ENCODE measurements around the gene IGF1R. TPM values are rescaled to one million over a fixed set of nuclear protein-coding genes. Genes with fewer than 3 reads are reported as not detected.
A peak's percentile ranks its signal among the peaks of the same experiment; 100 is the strongest.

IGF1R gene
- total RNA-seq, 1 donor from 2014 or later = 53.7 TPM

DNA sequence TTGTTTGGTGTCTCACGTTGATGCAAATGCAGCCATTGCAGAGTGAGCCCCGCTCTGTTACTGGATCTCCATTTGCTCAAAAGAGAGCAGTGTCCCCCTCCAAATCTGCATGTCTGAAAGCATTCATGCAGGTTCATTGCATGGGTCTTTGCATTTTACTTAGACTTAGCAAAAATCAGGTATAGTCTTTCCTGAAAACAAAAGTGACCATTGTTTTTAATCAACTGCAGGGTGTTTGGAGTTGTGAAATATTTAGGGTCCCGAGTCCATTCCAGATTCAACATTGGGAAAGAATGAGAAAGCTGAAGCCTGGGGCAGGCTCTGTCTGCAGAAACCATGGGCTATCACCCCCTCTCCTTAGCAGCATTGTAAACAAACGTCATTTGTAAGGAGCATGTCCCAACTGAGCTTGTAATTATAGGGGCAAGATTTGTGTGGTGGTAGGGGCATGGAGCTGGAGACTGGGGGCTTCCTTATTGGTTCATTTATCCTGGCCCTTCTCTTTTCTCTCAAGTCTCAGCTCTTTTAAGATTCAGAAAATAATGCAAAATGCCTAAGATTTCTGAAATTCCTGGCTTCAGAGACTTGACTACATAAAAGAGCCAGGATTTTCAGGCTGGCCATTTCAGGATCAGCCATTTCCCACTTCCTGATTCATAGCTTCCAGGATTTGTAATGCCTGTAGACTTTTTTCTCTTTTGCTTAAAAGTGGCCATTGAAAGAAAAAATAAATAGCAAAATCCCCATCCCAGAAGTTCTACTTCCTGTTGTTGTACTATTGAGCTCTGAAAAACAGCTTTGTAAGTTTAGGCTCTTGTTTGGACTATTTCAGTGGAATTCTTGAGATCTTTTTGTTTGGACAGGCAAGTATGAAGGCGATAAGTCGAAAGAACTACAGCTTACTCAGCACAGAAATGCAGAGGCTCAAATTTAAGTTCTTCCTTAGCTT lies 23.0 kb downstream of the IGF1R start:
- peak; percentile 80 for DNase-seq (ENCODE audit: low spot score)

DNA sequence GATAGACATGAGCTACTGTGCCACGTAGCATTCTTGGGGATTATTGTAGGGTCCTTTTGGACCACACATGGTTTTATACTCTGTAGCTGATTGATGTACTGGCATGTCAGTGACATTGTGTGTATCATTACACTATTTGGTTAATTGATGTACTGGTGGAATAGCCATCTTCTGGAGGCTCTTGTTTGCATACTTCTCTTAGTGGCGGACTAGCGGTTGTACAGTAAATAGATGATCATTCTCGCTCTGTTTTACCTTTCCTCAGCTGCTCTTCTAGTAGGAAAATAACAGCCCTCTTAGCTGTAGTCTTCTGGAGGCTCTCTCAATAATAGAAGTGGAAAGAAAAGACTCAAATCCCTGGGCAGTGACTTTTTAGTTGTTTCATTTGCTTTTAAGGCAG lies 24.8 kb downstream of the IGF1R start:
- DNase-seq (ENCODE audit: low spot score) = no peak

DNA sequence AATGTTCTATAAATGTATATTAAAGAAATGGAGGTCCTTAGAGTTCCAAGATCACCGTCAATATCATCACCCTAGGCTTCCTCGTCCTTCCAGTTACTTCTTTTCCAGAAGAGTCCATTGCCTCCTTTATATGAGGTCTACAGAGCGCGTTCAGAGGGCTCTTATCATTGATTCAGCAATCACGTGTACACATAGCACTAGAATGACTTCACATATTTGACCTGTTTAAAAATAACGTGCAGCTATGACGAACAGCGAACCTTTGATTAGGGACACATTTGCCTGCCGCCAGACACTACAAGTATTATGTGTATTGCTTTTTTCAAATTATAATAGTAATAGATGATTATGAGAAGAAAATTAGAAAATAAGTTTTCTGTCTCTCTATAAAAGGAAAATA lies 26.0 kb downstream of the IGF1R start:
- no peak for DNase-seq (ENCODE audit: low spot score)

DNA sequence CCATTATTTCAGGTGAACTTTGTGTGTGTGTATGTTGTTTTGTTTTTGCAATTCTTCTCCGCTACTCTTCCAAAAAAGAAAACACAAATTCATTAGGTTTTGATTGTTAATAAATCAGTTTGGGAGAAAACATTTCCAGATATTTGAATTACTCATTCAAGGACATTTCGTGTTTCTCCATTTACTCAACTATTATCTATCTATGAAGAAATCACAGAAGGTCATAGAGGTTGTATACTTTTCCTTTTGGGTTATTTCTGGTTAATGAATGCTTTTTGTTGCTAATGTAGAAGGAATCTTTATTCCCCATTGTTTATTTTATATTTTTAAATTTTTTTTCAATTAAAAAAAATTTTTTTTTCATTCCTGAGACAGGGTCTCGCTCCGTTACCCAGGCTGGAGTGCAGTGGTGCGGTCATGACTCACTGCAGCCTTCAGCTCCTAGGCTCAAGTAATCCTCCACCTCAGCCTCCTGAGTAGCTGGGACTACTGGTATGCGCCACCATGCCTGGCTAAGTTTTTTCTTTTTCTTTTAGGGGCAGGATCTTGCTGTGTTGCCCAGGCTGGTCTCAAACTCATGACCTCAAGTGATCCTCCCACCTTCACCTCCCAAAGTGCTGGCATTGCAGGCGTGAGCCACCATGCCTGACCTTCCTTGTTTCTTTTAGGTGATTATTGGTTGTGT lies 28.4 kb downstream of the IGF1R start:
- no peak for DNase-seq (ENCODE audit: low spot score)

DNA sequence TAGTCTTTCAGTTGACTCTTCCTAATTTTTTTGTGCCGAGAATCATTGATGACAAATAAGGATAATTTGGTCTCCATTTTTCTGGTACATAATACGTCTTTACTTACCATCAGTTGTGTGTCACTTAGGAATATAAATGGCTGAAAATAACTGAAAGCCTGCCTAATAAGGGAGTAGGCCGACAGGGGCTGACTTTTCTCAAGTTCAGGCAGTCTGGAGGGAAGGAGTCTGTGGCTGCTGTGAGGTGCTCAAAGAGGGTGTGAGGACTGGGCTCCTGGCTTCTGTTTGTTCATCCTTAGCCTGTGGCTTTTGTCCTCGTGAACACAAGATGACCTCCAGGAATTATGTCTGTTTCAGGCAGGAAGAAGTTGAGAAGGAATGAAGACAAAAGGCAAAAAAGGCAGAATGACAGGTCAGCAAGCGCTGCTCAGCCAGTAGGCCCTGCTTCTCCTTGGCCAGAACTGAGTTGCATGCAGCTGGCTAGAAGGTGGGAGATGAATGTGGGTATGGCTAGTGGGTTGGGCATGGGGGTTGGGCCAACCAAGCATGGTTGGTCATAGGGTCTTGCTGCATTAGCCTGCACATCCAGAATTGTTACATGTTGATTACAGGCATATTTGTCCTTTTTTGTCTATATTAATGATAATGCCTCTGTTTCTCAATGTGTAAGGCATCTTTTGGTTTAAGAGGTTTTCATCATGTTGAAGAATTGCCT lies 29.2 kb downstream of the IGF1R start:
- no peak for DNase-seq (ENCODE audit: low spot score)

DNA sequence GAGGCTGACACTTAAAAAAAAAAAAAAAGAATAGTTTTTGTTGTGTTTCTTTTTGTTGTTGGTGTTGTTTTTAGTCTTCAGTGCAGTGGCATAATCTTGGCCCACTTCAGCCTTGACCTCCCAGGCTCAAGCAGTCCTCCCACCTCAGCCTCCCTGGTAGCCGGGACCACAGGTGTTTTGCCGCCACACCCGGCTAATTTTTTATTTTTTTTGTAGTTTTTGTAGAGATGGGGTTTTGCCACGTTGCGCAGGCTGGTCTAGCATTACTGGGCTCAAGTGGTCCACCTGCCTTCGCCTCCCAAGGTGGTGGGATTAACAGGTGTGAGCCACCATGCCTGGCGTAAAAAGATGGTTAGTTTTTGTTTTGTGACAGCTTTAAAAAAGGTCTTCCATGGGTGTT lies 30.1 kb downstream of the IGF1R start:
- no peak for DNase-seq (ENCODE audit: low spot score)

DNA sequence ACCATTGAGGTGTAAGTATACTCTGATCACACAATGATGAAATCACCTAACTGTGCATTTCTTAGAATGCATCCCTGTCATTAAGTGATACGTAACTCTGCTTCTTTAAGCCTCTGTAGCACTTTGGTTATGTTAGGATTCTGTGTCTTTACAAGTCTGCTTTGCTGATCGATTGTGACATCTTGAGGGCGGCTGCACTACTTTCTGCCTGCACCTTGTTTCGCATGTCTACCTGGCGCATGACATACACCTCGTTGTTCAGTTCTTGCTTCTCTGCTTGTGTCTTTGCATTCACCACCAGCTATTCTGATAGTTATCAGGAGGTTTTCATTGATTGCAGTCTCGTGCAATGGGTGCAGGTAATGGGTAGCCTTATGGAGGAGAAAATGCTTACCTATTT lies 32.7 kb downstream of the IGF1R start:
- DNase-seq (ENCODE audit: low spot score) = no peak

DNA sequence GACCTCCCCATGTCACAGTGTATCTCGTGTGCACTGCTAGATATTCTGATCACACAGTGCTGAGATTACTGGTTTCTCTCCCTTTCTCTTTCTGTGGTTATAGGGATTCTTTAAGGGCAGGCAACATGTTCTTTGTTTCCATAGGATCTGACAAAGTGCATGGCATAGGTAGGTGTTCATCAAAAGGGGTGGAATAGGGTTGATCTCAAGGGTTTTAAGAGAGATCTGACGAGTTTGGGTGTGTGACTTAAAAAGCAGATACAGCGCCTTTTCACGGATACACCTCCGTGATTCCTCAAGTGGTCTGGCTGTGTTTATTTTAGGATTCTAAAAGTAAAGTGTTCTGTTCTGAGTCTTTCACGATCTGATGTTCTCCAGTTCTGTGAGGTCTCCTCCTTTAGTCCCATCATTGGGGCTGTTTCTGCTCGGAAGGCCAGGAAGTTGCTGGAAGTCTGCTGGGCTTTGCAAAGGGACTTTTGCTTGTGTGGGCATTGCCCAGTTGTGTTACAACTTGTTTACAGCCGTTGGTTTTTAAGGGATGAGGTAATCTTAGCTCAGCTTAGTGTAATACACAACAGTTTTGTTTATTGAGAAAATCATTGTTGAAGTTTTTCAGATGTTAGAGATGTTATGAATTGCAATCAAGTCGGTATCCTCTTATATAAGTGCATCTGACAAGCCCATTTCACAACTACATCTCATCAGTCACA lies 34.8 kb downstream of the IGF1R start:
- DNase-seq (ENCODE audit: low spot score) = peak; percentile 27

DNA sequence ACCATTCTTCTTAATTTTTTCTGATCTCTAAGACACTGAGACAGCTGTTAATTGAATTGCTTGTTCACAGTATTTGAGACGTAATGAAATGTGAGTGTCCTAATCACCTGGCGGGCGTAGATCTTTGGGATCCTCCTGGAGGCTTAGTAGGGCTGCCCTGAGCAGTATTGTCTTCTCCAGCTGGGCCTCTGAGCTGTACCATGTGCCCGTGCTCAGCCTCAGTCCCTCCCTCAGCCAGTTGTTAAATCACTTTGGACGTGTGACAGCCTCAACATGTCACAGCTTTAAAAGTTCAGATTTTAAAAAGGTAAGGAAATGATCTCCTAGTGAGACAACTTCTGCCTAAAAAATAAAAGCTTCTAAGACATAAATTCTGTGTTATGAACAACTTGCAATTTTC lies 35.5 kb downstream of the IGF1R start:
- DNase-seq (ENCODE audit: low spot score) = no peak

DNA sequence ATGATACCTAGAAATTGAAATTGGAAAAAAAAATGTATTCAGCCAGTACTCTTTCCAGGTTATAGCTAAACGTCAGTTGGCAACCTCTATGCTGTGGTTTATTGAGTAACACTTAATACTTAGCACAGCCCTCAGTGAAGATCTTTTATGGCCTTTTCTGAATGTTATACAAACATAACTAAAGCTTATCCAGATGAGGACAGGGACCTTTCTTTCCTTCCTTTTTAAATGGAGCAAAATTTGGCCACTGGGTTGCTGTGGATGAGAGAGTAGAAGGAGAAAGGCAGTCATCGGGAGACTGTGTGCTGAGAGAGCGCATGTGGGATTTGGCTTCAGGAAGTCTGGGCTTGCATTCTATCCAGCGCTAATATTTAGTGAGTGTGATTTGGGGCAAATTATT lies 36.1 kb downstream of the IGF1R start:
- peak; percentile 46 for DNase-seq (ENCODE audit: low spot score)

DNA sequence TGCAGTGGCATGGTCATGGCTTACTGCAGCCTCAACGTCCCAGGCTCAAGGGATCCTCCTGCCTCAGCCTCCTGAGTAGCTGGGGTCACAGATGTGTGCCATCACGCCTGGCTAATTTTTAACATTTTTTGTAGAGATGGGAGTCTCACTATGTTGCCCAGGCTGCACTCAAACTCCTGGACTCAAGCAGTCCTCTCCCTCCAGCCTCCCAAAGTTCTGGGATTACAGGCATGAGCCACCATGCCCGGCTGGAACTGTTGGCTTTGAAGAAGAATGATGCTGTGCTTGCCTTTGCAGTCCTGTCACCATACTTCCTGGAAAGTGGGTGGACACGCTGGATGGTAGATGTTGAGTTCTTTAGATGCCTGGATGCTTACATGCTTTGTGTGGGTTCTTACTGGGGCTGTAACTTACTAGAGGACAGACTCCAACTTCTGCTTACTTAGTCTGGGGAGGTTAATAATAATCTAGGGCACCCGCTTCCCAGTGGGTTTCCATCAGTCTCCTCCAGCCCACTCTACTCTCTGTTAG lies 36.7 kb downstream of the IGF1R start:
- no peak for DNase-seq (ENCODE audit: low spot score)

DNA sequence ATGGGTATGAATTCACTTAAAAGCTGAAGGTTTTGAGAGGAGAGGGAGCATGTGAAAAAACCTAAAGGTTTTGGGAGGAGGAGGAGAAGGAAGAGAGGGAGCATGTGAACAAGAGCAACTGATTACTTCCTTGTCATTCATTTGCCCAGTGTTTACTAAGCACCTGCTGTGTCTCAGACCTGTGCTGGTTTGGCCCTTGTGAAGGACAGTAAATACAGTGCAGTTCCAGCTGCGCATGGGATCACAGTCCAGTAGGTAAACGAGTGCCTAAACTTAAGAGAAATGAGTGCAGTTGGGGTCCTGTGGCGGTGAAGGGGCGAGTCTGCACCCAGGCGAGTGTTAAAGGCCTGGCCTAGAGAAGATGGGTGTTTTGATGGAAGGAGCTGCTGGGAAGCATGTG lies 38.6 kb downstream of the IGF1R start:
- DNase-seq (ENCODE audit: low spot score) = no peak

DNA sequence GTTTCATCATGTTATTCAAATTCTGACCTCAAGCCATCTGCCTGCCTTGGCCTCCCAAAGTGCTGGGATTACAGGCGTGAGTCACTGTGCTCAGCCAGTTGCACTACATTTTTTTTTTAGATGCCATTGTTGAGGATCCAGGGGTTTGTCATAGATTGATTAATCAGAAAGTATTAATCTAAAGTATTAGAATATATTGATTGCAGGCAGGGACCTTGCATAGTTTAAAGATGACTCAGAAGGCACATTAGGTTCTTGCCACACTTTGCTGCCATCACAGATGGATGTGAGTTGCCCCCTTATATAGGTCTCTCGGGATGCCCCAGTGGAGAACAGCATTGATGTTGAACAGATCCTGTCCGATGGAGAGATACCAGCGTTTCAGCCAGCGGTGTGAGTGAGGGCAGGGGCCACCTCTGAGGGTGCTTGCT lies 41.1 kb downstream of the IGF1R start:
- DNase-seq (ENCODE audit: low spot score) = no peak

DNA sequence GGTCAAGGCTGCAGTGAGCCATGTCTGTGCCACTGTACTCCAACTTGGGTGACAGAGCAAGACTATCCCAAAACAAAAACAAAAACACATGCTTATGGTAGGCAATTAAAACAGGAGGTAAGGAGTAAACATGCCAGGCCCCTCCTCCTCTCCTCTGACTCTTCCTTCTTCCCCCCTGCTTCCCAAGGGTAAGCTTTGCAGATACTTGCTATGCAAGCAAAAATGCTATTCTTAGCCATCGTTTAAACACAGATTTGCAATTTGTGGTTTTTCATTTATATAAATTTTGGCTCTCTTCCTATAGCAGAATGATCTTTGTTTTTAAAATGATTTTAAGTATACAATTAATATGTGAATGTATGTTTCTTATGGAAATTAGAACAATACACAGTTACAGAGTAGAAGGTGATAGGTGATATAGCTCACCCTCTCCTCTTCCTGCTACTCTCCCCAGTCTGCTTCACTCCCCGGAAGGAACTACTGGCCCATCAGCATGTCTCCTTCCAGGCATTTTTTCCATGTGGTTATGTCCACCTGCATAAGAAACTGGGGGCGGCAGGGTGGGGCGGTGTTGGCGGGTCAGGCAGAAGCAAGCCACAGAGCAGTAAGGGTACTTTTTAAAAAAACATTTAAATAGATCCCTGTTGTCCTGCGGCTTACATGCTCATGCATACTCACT lies 42.1 kb downstream of the IGF1R start:
- no peak for DNase-seq (ENCODE audit: low spot score)

DNA sequence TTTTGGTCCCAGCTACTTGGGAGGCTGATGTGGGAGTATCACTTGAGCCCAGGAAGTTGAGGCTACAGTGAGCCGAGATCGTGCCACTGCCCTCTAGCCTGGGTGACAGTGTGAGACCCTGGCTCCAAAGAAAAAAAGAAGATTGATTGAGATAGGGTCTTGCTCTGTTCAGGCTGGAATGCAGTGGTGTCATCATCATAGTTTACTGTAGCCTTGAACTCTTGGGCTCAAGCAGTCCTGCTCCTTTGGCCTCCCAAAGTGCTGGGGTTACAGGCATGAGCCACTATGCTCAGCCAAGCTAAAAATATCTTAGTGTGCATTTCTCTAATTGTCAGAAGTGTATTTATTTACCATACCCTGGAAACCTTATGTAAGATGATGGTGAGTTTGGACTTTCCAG lies 43.9 kb downstream of the IGF1R start:
- no peak for DNase-seq (ENCODE audit: low spot score)

DNA sequence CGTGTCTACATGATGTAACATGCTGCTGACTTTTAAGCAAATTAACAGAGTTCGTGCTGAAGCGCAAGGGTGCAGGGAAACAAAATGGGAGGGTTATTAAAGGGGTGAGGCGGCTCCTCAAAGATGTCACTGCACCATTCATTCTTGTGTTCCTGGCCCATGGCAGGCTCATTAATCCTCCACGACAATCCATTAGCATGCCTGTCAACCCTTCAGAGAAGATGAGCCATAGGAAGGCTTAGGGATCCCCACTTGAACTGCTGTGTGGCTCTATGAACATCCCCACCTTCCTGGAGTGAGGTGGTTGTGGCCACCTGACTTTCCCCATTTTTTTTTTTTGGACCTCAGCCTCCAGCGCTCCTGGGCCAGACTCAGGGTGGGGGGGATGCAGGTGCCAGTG lies 45.8 kb downstream of the IGF1R start:
- no peak for DNase-seq (ENCODE audit: low spot score)

DNA sequence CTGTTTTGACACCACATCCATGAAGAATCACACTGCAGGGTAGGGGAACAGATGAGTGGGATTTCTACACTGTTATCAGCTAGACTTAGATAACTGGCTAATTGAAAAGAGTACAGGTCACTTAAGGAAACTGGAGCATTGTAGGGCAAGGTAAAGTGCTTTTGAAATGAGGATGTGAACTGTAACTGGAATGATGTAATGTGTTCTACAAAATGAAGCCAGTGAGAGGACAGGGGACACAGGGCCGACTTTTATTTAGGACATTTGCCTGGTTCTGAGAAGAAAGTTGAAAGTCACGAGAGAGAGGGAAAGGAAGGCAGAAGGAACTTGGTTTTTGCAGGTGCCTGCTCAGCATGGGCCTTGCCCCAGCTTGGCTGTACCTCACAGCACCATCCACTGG lies 50.5 kb downstream of the IGF1R start:
- no peak for DNase-seq (ENCODE audit: low spot score)

DNA sequence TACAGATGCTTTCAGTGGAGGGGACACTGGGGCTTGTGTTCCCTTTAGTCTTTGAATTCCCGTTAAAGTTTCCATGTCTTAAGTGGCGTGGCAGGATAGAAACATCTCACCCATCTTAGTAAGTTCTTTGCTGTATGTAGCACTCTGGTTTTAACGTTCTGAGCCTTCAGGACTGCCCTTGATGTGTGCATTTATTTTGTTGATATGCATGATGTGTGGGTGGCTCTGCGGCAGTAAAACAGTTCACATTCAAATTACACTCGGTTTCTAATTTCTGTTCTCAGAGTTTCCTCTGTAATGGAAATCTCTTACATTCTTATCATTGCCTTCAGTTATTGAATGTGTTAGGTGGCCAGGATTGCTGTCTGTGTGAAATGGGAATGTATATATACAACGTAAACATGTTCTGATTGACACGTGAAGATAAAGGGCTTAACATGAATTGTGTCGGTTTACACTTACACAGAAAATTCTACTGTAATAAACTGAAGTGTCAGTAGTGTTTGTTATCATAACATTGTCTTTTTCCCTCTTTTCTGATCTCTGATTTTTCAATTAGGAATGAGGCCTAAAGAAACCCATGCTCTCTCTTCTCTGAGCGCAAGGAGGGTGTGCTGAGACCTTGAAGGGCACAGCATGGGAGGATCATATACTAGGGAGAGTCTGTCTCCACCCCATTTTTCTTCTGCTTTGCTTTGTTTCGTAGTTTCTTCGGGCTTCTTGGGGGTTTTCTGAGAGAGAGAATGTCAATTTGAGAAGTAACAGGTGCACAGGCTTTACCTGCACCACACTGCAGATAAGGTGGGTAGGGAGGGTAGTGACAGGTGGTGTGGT lies 51.5 kb downstream of the IGF1R start:
- no peak for DNase-seq (ENCODE audit: low spot score)

DNA sequence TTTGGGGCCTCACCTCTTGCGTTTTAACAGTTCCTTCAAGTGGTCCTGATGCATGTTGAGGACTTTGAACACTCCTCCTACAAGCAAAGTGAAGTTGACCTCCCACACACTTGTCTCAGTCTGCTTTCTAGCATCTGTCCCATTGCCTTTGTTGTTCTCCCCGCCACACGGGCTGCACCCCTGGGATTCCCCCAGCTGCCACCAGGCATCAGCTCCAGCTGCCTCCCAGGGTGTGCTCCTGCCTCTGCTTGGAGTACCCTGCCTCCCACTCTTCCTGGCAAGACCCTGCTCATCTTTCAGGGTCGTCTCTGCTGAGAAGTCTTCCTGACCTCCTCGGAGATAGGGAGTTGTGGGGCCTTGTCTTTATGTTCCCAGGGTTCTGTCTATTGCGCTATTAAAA lies 52.2 kb downstream of the IGF1R start:
- DNase-seq (ENCODE audit: low spot score) = no peak

DNA sequence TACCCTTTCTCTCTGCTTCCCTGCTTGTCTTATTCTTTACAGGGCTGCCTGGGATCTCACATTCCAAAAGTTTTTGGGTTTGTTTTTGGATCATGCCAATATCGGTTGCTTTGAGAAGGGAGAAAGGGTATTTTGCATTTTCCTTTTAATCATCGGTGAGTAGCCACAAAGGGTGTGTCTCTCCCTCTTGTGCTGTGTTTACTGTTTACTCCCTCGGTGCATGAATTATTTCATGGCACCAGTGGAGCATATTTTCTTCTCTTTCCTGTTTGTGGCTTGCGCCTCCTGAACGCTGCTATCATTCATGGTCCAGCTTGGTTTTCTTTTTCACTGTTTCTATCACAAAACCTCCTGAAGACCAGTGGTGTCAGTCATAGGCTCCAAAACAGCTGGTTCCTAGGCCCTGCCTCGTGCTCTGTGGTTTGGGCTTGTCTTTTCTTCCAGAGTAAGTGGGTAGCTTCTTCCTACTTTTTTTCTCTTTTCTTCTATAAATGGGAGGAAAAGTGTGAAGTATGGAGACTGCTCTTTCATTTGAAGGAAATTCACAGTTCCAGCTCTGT lies 54.9 kb downstream of the IGF1R start:
- DNase-seq (ENCODE audit: low spot score) = no peak
